Neutrophil (primary cell): ENCODE measurements around the gene ENOX1.
"Not testable (repeated sequence)": the region's sequence is repeated elsewhere in the genome, so short reads cannot be mapped to it uniquely, and the experiment has no call there.

Experiments
- H3K27ac ChIP-seq: fragments of 200-600 bp; sonication (generic); 2 replicates; pipeline ENCODE4 v1.5.1; 2016; ENCODE audit warnings: mild to moderate bottlenecking, moderate library complexity
- H3K27me3 ChIP-seq: fragments of 200-600 bp; sonication (generic); 2 replicates; pipeline ENCODE4 v1.6.0; 2016; ENCODE audit warnings: mild to moderate bottlenecking
- H3K36me3 ChIP-seq: fragments of 200-600 bp; sonication (generic); 2 replicates; pipeline ENCODE4 v1.5.1; 2017
- H3K4me1 ChIP-seq, 2 experiments: fragments of 200-600 bp in 1 of 2; sonication (generic) in 1 of 2; 1 replicate in 1 of 2; 2 replicates in 1 of 2; pipeline versions ENCODE4 v1.5.1 to v1.6.1; 2013 to 2016; ENCODE audit warnings: low read depth in 1 of 2, low read length in 1 of 2, mild to moderate bottlenecking in 1 of 2, moderate library complexity in 1 of 2; ENCODE audit not compliant: control insufficient read depth in 1 of 2, insufficient read depth in 1 of 2
- H3K4me3 ChIP-seq, 2 experiments: fragments of 200-600 bp in 1 of 2; sonication (generic) in 1 of 2; 1 replicate in 1 of 2; 2 replicates in 1 of 2; pipeline ENCODE4 v1.5.1; 2013 to 2016; ENCODE audit warnings: low read depth in 1 of 2, low read length in 1 of 2, mild to moderate bottlenecking in 1 of 2, moderate library complexity in 1 of 2
- H3K9me3 ChIP-seq: fragments of 200-600 bp; sonication (generic); 2 replicates; pipeline ENCODE4 v1.5.1; 2016
- TF ChIP-seq, protein P1 (sequence below): fragments of 200-600 bp; sonication (generic); IDR thresholded peaks from 2 replicates; pipeline ENCODE4 v1.5.1; 2016; ENCODE audit warnings: antibody characterized with exemption

ENOX1 gene

GRCh38 chr13:43424412-43424811 is 362.4 kb downstream of the ENOX1 start:
- H3K36me3 ChIP-seq: no peaks in the 10 kb centered on the region
- no peaks in the 10 kb centered on the region for H3K4me1 ChIP-seq
- no peak overlapping the region for H3K4me3 ChIP-seq
- no peaks in the 10 kb centered on the region for H3K27me3 ChIP-seq
- TF ChIP-seq, protein P1, sequence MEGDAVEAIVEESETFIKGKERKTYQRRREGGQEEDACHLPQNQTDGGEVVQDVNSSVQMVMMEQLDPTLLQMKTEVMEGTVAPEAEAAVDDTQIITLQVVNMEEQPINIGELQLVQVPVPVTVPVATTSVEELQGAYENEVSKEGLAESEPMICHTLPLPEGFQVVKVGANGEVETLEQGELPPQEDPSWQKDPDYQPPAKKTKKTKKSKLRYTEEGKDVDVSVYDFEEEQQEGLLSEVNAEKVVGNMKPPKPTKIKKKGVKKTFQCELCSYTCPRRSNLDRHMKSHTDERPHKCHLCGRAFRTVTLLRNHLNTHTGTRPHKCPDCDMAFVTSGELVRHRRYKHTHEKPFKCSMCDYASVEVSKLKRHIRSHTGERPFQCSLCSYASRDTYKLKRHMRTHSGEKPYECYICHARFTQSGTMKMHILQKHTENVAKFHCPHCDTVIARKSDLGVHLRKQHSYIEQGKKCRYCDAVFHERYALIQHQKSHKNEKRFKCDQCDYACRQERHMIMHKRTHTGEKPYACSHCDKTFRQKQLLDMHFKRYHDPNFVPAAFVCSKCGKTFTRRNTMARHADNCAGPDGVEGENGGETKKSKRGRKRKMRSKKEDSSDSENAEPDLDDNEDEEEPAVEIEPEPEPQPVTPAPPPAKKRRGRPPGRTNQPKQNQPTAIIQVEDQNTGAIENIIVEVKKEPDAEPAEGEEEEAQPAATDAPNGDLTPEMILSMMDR: no peak
- H3K27ac ChIP-seq: no peak overlapping the region
- no peaks in the 10 kb centered on the region for H3K9me3 ChIP-seq

- Histone ChIP-seq H3K9me3 (no peaks in the 10 kb centered on the region), H3K36me3 (no peaks in the 10 kb centered on the region), H3K27ac (no peak overlapping the region), H3K4me3 (no peak overlapping the region), H3K27me3 (no peaks in the 10 kb centered on the region), H3K4me1 (no peaks in the 10 kb centered on the region)
- TF ChIP-seq, protein P1: no peak
Measured at GRCh38 chr13:43422116-43422515, 364.7 kb downstream of the ENOX1 start.

GRCh38 chr13:43416842-43417241 is 369.9 kb downstream of the ENOX1 start:
- not testable (repeated sequence) for H3K4me1 ChIP-seq, H3K27me3 ChIP-seq, H3K27ac ChIP-seq, H3K4me3 ChIP-seq, H3K36me3 ChIP-seq, H3K9me3 ChIP-seq

GRCh38 chr13:43416408-43416807 is 370.4 kb downstream of the ENOX1 start:
- H3K27me3 ChIP-seq, H3K4me1 ChIP-seq: not testable (repeated sequence)

DNA sequence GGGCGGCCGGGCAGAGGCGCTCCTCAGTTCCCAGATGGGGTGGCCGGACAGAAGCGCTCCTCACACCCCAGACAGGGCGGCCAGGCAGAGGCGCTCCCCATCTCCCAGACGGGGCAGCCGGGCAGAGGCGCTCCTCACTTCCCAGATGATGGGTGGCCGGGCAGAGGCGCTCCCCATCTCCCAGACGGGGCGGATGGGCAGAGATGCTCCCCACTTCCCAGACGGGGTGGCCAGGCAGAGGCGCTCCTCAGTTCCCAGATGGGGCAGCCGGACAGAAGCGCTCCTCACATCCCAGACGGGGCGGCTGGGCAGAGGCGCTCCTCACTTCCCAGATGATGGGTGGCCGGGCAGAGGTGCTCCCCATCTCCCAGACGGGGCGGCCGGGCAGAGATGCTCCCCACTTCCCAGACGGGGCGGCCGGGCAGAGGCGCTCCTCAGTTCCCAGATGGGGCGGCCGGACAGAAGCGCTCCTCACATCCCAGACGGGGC is 370.8 kb downstream of the ENOX1 start:
- not testable (repeated sequence) for H3K4me3 ChIP-seq, H3K4me1 ChIP-seq, H3K27me3 ChIP-seq, H3K27ac ChIP-seq, H3K9me3 ChIP-seq, H3K36me3 ChIP-seq

More at GRCh38 chr13:43416408-43416807, 370.4 kb downstream of the ENOX1 start:
- not testable (repeated sequence) for H3K27ac ChIP-seq, H3K9me3 ChIP-seq, H3K36me3 ChIP-seq, H3K4me3 ChIP-seq

GRCh38 chr13:43414111-43414510 is 372.7 kb downstream of the ENOX1 start:
- TF ChIP-seq, protein P1: no peak
- no peaks in the 10 kb centered on the region for H3K27me3 ChIP-seq
- H3K9me3 ChIP-seq: no peaks in the 10 kb centered on the region
- no peak overlapping the region for H3K4me3 ChIP-seq
- H3K36me3 ChIP-seq: no peaks in the 10 kb centered on the region
- H3K27ac ChIP-seq: no peak overlapping the region
- H3K4me1 ChIP-seq: no peaks in the 10 kb centered on the region

DNA sequence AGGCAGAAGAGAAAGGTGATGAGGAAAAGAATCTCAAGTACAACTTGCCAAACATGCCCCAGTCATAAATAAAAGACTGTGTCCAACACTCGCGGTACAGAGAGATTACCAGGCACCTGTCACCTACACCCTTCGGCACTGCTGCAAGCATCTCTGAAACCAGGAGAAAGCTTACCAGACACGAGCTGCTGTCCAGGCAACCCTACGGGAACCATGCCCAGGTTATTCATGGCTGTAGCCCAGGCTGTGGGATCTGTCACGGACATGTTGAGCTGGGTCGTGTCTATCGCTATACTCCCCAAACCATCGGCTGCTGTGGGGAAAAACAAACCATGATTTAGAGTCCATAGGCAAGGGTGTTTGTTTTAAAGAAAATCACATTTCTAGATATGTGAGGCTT is 375.0 kb downstream of the ENOX1 start:
- H3K27ac ChIP-seq: no peak overlapping the region
- no peaks in the 10 kb centered on the region for H3K4me1 ChIP-seq
- H3K27me3 ChIP-seq: no peaks in the 10 kb centered on the region
- H3K36me3 ChIP-seq: no peaks in the 10 kb centered on the region
- H3K4me3 ChIP-seq: no peak overlapping the region
- no peaks in the 10 kb centered on the region for H3K9me3 ChIP-seq
- TF ChIP-seq, protein P1: no peak
